Ramos (cell line): ENCODE results near the gene CHEK2.
"Not testable (repeated sequence)": the region's sequence is repeated elsewhere in the genome, so short reads cannot be mapped to it uniquely, and the experiment has no call there.

Experiments used
- in situ Hi-C: fragments of 300-500 bp; cut with MboI; formaldehyde crosslinking; loops from one replicate; pipeline ENCODE4 v1.14.3; 2022; ENCODE audit warnings: low sequenced_read_pairs; ENCODE audit not compliant: unreplicated experiment

Gene CHEK2

DNA sequence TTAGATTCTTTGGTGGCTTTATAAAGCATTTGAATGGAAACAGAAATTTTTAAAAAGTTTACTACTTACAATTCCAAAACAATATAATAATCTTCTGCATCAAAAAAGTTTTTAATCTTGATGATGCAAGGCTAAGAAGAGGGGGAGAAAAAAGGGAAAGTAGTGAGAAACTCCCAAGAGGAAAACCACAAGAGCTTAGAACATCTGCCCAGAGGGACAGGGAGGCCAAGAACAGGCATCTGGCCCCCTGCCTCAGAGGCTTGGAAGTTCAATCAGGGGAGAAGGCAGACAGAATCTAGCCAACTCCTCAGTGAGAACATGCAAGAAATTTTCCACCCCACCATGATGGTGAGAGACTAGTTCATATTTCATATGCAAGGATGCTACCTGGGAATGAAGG, 38.2 kb downstream of the CHEK2 start:
- in situ Hi-C loops = no loop called here

DNA sequence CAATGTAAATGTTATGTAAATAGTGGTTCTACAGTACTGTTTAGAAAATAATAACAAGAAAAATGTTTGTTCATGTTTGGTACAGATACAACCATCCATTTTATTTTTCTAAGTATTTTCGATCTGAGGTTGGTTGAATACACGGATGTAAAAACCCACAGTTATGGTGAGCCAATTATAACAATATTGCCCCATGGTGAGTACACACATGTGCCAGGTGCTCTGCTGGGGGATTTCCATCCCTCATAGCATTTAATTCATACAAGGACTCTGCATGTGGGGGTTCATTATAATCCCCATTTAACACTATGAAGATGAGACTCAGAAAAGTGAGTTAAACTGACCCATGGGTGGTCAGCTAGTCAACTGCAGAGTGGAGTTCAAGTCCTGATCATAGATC, 38.7 kb downstream of the CHEK2 start:
- in situ Hi-C loops = no loop called here

DNA sequence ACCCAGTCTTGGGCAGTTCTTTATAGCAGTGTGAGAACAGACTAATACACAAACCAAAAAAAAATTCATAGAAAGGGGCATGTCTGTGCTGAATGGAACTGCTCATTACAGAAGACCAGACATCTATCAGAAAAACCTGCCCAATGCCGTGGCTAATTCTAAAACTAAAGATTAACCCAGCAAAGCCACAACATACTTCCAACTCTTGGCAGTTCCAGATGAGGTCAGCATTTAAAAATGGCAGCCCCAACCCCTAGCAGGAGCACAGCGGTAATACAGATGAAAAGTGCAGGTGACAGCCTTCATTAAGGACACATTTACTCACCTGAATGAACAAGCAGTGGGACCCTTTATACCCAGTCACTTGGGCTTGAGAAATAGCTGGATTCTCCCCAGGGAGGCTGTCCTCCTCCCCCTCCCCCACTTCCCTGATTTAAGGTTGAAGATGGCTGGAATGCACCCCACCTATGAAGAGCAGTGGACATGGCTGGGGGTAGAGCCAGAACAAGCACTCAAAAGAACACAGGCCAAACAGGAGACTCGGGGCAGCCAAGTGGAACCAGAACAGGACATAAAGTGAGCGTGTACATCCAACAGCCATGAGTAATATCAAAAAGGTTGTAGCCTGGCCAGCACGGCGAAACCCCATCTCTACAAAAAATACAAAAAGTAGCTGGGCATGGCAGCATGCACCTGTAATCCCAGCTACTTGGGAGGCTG, 48.4 kb downstream of the CHEK2 start:
- in situ Hi-C loops = not testable (repeated sequence)

DNA sequence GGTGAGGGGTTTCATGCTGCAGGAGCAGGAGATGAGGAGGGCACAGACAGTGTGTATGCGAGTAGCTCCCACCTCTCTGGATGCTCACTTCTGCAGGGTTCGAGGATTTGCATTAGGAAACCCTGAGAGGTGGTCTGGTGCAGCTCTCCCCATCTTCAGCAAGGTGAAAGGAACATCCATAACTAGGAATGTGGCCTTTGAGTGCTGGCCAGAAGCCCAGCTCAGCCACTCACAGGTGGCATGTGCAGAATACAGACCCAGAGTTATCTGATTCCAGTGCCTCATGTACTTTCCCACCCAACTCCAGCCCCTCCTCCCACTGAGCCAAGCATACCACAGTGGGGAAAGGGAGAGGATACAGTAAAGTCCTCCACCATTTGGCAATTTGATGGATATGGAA, 51.8 kb downstream of the CHEK2 start:
- in situ Hi-C loops = not testable (repeated sequence)

DNA sequence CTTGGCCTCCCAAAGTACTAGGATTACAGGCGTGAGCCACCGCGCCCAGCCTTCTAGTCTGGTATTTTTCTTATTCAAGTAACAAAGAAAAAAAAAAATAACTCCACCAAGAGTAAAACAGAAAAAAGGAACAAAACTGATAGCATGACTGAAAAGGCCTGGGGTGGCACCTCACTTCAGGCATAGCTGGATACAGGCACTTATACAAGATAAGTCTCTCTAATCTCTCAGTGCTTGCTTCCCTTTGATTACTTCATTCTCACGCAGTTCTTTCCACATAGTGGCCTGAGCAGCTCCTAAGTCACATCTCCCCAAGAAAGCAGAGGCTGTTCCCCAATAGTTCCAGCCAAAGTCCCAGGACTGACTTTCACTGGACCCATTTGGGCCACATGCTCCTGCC, 58.7 kb downstream of the CHEK2 start:
- in situ Hi-C loops = not testable (repeated sequence)

DNA sequence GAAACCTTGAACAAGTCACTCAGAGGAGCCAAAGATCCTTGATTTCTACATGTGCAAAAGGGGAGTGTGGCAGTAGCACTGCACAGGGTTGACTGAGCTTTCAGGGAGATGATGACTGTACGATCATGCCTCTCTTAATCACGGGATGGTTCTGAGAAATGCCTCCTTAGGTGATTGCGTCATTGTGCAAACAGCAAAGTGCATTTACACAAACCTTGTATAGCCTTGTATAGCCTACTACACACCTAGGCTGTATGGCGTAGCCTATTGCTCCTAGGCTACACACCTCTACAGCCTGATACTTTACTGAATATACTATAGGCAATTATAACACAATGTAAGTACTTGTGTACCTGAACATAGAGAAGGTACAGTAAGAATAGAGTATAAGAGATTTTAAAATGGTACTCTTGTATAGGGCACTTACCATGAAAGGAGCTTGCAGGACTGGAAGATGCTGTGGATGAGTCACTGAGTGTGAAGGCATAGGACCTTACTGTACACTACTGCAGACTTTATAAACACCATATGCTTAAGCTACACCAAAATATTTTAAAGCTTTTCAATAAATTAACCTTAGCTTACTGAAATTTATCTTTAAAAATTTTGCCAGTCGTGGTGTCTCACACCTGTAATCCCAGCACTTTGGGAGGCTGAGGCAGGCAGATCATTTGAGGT, 60.7 kb downstream of the CHEK2 start:
- in situ Hi-C loops = not testable (repeated sequence)

DNA sequence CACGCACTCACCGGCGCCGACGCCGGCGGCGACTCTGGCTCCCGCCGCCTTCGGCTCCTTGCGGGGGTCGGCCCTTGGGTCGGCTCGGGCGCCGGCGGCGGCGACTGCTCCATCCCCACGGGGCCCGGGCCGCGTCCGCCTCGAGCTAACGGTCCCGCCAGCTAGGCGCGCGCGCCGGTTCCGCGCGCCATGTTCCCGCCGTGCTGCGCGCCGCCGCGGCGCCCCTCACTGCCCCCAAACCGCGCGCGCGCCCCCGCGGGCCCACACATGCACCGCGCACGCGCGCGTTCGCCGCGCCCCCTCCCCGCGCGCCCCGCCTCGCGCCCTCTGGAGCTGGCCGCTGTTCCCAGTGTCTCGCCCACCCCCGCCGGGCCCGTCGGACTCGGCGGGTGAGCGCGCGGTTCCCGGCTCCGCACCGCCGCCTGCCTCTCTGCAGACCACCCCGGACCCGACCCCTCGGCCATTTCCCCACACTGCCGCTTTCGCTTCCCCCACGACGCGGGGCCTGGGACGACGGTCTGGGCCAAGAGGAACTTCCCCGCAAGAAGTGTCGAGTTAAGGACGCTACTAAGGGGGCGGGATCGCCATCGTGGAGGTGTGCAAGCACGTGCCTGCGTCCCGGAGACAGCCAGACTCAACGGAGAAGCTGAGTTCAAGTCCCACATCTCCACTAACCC, 61.9 kb downstream of the CHEK2 start, which contains the start of gene TTC28:
TTC28 (minus strand) TSS at position 230 of the 677 bp plus-strand sequence; CDS start at position 113, 117 bp downstream.
- in situ Hi-C loops = not testable (repeated sequence)

DNA sequence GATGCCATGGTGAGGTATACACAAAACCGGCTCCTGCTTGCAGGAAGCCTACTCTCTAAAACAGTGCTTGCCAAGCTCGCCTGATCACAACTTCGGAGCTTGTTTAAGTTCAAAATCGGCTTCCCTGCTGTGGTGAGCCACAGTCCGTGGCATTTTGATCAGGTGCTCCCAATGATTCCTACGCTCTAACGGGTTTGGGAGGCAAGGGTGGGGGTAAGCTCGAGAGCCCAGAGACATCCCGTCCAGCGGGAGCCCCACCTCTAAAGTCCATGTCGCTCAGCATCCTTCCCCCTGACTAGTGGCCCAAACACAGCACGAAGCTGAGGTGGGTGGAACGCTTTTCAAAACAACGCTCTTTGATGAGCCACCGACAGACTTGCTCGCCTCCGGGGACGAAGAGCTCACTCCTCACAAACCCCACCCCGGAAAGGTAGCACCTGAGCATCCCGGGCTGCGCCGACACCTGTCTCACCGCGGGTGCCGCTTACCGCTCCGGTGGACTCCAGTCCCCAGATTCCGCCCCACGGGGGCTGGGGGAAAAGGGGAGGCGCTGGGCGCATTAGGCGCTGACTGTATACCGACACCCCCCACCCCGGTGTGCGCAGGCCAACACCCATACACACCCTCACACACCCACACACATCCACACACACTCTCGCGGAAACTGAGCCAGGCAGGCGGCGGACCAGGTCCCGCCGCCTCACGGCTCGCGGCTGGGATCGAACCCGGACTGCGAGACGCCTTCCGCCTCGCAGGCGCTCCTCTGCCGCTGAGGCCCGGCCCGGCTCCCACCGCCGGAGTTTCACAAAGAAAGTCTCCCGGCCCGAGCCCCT, 62.6 kb downstream of the CHEK2 start:
- in situ Hi-C loops = not testable (repeated sequence)

DNA sequence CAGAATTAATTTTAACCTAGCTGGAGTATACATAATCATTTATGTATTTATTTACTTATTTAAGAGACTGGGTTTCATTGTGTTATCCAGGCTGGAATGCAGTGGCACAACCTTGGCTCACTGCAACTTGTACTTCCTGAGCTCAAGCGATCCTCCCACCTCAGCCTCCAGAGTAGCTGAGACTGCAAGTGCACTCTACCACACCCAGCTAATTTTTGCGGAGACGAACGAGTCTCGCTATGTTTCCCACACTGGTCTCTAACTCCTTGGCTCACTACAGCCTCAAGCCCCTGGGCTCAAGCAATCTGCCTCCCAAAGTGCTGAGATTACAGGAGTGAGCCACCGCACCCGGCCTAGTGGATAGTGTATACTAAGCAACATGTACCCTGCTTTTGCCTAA, 63.5 kb downstream of the CHEK2 start:
- in situ Hi-C loops = not testable (repeated sequence)

DNA sequence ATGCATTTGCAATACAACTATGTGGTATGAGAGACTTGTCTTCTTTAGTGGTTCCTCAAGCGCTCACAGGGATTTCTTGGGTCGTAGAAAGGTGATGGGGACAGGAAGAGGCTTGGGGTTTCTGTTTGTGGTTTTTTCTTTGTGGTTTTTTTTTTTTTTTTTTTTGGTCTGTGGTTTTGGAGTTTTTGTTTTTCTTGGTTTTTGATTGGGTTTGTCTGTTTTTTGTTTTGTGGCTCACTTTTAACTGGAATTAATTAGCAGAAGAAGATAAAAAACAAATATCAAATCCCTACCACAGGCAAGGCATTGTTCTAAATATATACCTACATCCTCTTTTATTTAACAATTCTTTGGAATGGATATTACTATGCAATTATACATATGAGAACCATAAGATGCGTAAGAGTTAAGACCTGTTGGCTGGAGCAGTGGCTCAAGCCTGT, 67.5 kb downstream of the CHEK2 start:
- in situ Hi-C loops = no loop called here

DNA sequence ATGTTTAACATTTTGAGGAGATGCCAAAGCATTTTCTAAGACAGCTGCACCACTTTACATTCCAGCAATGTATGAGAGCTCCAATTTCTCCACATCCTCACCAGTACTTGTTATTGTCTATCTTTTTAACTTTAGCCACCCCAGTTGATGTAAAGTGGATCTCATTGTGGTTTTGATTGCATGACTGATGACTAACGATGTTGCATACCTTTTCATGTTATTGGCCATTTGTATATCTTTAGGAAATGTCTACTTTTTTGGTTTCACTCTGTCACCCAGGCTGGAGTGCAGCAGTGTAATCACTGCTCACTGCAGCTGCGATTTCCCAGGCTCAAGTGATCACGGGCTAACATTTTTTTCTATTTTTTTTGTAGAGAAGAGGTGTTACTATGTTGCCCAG, 70.9 kb downstream of the CHEK2 start:
- in situ Hi-C loops = no loop called here

DNA sequence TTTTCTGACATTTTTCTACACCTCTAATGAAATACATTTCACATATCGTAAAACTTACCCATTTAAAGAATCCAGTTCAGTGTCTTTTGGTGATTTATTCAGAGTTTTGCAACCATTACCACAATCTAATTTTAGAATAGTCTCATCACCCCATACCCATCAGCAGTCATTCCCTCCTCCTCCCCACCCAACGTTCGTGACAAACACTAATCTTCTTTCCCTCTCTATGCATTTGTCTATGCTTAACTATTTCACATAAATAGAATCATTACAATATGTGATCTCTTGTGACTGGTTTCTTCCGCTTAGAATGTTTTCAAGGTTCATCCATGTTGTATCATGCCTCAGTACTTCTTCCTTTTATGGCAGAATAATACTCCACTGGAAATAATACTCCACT, 71.5 kb downstream of the CHEK2 start:
- in situ Hi-C loops = no loop called here

DNA sequence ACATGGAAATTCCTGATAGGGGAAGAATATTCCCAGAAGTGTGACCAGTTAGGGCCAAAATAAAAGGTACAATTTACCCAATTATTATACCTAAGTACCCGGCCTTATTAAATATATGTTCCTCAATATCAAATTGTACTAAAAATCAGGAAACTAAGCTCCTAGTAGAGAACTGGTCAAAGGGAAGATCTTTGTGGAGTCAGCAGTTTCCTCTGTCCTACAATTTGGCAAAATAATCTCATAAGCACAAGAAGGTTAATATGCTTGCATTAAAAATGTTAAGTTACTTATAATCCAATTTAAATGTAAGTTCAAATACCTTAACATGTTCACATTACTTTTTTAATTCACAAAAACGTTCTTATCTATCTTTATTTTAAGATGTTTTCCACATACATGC, 72.2 kb downstream of the CHEK2 start:
- in situ Hi-C loops = no loop called here

DNA sequence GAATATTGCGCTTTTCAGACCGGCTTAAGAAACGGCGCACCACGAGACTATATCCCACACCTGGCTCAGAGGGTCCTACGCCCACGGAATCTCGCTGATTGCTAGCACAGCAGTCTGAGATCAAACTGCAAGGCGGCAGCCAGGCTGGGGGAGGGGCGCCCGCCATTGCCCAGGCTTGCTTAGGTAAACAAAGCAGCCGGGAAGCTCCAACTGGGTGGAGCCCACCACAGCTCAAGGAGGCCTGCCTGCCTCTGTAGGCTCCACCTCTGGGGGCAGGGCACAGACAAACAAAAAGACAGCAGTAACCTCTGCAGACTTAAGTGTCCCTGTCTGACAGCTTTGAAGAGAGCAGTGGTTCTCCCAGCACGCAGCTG, 78.1 kb downstream of the CHEK2 start:
- in situ Hi-C loops = not testable (repeated sequence)

DNA sequence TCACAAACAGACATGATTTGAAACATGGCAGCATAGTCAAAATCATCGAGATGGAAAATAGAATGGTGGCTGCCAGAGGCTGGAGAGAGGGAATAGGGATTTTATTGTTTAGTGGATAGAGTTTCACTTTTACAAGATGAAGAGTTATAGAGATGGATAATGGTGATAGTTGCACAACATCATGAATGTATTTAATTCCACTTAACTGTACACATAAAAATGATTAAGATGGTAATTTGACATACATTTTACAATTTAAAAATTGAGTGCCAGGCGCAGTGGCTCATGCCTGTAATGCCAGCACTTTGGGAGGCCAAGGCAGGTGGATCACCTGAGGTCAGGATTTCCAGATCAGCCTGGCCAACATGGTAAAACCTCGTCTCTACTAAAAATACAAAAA, 83.2 kb downstream of the CHEK2 start:
- in situ Hi-C loops = no loop called here

DNA sequence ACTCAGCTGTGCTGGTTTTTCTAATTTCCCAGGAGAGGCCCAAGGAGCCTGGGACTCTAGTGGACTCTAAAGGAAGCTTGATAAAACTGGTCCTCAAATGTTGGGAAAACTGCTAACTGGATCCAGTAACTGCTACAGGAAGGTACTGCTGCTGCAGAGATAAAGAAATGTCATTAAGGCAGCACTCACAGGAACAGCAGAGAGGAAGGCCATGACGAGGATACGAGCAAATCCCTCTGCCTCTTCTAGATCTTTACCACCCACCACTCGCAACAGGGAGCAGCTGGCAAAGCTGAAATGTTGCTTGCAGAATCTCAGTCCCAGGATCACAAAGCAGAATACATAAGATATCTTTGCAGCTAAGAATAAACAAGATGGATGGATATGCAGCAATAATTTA, 85.4 kb downstream of the CHEK2 start:
- in situ Hi-C loops = no loop called here

DNA sequence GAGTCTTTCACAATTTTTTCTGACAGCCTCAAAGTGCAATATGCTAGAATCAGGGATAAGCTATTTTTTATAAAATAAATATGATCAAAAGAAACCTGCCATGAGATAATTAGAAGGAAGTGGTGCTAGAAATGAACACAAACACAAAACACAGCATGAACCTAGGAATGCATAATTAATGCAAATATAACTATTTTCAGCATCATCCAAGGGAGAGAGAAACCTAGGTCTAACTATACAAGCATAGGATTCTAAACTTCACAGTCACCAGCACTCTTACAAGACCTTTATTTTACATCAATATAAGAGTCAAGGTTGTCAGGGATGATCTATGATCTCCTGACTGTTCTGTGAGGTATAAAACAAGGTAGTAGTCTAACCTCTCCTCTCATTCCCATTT, 91.2 kb downstream of the CHEK2 start:
- in situ Hi-C loops = no loop called here

DNA sequence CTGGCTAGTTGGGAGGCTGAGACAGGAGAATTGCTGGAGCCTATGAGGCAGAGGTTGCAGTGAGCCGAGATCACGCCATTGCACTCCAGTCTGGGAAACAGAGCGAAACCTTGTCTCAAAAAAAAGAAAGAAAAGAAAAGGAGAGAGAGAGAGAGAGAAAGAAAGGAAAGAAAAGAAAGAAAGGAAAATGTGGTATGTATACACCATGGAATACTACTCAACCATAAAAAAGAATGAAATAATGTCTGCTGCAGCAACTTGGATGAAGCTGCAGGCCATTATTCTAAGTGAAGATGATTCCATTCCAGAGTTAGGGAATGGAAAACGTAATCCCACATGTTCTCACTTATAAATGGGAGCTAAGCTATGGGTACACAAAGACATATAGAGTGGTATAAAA, 92.8 kb downstream of the CHEK2 start:
- in situ Hi-C loops = no loop called here

DNA sequence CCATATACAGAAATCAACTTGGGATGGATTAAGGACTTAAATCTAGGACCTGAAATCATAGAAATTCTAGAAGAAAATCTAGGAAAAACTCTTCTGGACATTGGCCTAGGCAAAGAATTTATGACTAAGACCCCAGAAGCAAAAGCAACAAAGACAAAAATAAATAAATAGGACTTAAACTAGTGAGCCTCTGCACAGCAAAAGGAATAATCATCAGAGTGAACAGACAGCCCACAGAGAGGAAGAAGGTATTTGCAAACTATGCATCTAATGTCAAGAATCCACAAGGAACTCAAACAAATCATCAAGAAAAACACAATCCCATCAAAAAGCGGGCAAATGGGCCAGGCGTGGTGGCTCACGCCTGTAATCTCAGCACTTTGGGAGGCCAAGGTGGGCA, 94.4 kb downstream of the CHEK2 start:
- in situ Hi-C loops = no loop called here

DNA sequence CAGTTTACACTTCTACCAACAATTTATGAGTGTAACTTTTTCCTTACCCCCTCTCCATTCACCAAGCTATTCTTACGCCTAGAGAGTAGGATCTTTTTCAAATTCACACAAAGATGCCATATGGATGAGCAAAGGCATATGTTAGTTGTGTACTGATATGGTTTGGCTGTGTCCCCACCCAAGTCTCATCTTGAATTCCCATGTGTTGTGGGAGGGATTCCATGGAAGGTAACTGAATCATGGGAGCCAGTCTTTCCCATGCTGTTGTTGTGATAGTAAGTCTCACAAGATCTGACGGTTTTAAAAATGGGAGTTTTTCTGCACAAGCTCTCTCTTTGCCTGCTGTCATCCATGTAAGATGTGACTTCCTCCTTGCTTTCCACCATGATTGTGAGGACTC, 102.3 kb downstream of the CHEK2 start:
- in situ Hi-C loops = no loop called here
